GDM1 (cell line): ENCODE results near the gene SLC25A31.

Experiments
- DNase-seq: peaks from one replicate; lab custom pipeline; 2025; lab: John Stamatoyannopoulos, UW

SLC25A31 gene

DNA sequence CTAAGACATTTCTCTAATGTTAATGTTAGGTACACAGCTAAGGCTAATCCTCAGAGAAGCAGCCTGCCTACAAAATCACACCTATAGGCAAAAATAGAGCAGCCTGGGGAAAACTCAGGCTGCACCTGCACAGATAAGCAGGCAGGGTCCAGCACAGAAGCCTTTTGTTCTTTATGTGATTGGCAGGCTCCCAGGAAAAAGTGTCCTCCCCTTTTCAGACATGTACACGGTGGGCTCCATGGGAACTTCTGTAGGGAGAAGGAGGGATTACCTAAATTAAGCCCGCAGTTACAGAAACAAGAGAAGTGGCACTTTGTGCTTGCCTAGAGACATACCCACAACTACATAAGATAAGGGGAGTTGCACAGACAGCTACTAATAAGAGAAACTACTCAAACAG, 47.9 kb downstream of the SLC25A31 start:
- DNase-seq = no peak

DNA sequence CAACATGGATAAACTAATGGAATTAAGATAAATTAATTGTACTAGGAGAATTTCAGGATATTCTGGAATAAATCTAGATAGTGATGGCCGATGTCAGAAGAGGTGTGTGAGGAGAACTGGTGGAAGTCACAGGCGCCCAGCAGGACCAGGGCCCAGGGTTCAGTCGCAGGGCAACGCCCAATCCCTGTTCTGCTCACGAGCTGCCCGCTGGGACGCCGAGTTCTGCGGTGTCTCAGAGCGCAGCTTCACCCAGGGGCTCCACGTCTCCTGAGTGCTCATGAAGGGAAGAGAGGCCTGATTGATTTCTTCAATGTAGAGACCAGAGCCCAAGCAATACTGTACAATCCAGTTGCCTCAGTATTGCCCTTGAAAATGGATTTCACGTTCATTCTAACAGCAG, 50.4 kb downstream of the SLC25A31 start:
- DNase-seq = no peak

DNA sequence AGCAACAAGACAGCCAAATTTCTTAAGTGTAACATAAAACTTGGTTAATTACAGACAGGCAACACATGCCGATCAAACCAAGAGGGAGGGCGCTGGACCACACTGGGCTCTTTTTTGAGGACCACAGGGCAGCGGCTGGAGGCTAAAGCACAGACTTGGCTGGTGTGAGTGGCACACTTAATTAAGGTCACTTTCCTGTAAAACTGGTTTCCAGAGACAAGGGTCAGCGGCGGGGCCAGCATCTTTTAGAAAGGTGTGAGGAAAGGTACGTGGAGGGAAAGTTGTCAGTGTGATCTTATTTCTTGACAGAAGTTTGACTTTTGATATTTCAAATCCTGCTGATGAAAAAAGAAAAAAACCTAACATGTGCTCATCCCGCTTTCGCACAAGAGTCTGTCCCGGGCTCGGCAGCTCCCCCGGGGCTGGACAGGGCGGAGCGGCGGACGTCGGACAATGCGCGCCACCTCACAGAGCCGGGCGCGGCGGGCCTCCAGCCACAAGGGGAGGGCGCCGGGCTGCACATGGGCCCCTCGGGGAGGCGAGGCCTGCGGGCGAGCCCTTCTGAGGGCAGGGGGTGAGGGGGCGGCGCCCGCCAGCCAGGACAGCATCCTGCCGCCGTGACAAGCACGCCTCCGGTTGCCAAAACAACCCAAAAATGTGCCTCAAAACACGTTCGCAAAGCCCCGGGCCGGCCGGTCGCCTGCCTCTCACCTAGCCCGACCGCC, 51.3 kb downstream of the SLC25A31 start:
- DNase-seq = no peak

DNA sequence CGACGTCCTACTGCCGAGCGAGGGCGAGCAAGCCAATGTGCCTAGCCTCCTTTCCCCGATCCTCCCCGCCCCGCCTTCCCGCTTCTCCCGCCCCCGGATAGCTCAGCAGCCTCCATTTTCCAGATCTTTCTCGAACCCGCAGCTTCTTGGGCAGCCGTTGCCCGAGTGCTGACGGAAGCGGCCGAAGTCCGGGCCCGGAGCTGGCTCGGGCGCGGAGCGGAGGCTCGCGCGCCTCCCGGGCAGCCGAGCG, 51.8 kb downstream of the SLC25A31 start:
- DNase-seq = no peak

DNA sequence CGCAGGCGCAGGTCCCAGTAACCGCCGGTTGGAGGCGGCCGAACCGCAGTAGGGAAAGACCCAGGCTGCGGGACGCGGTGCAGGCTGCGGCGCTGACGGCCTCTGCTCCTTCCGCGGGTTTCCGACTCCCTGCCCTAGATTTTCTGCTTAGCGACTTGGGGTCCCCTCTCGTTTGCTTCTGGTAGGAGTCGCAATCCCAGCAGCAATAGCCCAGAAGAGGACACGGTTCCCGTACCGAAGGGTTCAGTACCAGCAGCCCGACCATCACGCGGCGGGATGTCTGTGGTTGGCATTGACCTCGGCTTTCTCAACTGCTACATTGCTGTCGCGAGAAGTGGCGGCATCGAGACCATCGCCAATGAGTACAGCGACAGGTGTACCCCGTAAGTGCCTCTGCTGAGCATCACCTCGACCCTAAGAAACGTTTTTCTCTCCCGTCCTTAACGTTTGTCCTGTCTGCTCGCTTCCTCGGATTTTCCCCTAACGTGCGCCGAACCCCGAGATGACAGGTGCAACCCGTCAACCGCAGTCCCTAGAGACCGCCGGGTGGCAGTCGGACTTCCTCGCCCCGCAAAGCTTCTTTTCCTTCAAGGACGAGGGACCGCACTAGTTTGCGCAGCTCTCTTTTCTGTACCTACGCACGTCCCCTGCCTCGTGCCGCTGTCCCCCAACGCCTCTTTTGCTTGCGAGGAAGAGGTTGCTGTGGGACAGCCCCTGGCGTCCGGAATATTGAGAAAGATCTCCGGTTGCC, 52.2 kb downstream of the SLC25A31 start, which contains the start of gene HSPA4L:
TSS of gene HSPA4L (plus strand) at position 48 of the 751 bp plus-strand sequence. CDS start at position 277, 229 bp downstream.
- no peak for DNase-seq

DNA sequence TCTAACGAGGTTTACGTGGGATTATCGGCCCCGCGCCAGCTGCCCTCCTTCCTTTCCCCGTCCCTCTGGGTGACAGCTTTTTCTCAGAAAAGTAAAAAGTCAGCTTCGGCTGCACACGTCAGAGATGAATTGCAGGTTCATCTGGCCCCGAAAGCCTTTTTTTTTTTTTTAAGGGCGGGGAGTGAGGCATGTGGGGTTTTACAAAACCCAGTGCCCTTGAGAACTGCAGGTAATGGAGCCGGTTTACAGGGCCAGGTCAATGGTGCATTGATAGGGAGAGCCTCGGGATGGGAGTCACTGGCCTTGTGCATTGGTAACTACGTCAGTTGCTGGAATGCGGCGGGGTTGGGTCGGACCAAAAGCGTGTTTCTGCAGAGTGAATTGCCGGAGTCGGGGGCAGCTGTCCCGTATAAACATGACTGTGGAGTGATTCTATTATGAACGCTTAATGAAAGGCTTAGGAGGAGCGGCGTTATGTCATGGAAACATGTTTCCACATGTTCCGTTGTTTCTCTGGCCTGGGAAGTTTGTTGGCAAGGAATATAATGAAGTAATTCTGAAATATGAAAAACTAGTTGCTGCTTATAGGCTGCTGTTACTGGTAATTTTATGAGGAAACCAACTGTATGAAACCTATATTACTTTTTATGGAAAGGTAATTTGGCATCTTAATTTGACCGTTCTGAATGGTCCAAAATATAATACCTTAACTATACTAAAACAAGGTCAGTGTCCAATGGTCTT, 53.0 kb downstream of the SLC25A31 start:
- DNase-seq = no peak

DNA sequence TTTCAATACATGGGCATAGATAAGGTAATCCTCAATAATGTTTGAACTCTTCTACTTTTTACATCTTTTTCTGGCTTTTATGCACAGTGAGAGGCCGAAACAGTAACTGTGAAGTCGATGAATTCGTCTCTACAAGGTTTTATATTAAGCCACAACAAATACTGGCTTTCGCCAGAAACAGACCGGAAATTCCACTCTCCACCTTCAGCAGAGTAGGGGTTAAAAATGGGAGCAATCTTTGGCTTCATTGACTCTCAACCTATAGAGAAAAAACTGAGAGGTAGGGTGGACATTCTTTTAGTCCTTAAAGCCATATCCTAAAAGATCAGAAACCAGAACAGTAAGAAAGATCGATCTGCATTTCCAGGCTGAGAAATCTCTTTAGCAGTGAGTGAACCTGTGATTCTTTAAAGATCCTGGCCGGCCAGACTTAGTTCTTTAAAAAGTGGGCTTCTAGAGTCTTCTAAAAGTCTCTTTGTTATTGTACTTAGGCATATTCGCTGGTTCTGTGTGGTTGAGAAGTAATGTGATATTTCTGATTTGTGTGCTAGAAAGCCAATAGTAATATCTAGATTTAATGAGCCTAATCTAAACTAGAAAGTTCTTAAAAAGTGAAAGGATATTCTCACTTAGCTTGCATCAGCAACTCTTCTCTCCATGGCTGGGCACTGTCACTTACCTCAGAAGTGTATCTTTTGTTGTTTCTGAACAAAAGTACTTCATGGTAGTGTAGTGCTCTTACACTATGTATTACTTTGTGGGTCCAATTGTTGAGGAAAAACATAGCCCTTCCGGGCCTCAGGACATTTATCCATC, 54.0 kb downstream of the SLC25A31 start:
- no peak for DNase-seq

DNA sequence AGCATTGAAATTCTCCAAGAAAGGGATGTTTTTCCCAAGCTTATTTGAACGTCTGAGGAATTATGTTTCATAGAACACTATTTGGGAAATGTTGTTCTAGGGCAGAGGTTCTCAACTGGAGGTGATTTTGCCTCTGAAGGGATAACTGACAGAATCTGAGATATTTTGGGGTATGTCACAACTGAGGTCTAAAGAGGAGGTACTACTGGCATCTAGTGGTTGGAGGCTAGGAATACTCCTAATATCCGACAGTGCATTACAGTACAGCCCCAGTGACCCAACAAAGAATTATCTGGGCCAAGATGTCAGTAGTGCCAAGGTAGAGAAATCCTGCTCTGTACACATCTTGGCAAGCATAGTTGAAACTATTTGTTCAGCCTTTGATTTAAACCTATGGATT, 58.3 kb downstream of the SLC25A31 start:
- DNase-seq = no peak

DNA sequence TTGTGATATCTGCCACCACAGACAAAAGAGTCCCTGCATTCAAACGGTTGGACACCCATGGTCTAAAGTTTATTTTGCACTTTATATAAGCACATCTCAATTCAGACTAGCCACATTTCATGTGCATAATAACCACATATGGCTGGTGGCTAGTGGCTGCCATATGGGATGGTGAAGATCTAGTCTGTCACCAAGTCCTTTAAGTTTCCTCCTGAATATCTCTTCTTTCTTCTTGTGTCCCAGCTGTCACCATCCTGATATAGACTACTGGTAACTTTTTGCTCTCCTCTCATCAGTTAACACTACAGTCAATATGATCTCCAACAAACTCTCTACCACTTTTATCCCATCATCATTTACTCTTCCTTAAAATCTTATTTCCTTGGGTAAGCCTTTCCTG, 61.2 kb downstream of the SLC25A31 start:
- DNase-seq = no peak

DNA sequence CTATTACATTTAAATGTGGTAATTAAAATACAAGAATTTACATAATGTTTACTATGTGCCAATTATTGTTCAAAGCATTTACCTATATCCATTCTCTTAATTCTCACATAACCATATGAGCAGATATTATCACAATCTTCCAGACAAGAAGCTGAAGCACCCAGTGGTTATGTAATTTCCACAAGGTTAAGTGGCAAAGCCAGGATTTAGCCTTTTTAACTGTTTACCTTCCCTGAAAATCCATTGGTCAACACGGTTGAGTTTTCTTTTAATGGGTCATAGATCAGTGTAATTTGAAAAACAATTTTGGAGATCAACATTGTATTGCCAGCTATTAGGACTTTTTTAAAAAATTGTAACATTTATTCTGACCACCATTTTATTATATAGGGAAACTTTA, 63.3 kb downstream of the SLC25A31 start:
- DNase-seq = no peak

DNA sequence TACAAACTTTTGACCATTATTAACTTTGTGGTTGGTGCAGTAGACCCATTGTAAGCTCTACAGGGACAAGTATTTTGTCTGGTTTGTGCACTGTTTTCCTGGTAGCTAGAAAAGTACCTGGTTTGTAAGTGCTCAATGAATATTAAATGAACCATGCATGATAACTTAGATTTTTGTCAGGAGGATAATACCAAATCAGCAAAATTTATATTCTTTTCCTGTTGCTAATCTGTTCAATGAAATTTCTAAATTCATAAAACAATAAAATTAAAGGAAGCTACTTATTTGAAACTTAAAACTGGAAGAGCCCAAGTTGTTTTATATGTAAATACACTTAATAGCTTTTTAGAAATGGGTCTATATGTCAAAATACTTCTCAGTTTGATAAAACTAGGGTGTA, 69.5 kb downstream of the SLC25A31 start:
- DNase-seq = no peak

DNA sequence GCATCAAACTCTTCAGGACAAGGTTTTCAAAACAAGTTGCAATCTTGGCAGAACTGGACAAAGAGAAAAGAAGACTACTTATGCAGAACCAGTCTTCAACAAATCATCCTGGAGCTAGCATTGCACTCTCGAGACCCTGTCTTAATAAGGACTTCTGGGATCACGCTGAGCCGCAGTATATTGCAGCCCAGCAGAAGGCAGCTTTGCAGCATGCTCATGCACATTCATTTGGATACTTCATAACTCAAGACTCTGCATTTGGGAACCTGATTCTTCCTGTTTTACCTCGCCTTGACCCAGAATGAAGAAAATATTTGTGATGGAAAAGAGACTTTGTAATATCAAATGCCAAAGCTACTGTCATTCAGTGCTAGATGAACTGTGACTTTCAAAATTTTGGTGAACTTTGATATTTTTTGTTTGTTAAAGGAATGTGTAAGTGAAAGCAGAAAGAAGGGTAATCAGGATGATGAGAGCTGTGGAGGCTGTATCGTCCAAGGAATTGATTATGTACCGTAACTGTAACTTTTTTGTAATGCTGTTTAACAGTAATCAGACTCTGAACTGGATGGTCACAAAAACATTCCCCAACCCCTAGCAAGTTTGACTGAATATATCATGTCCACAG, 79.1 kb downstream of the SLC25A31 start:
- DNase-seq = no peak

DNA sequence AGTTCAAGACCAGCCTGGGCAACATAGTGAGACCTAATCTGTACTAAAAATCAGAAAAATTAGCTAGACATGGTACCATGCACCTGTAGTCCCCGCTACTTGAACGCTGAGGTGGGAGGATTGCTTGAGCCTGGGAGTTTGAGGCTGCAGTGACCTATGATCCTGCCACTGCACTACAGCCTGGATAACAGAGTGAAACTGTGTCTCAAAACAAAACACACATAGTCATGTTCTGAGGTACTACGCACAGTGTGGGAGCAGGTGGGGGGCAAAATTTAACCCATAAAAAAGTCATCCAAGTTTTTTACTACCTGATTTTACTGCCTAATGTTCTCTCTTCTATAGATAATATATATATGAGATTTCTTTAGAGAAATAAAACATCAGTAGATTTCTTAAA, 80.4 kb downstream of the SLC25A31 start:
- no peak for DNase-seq

DNA sequence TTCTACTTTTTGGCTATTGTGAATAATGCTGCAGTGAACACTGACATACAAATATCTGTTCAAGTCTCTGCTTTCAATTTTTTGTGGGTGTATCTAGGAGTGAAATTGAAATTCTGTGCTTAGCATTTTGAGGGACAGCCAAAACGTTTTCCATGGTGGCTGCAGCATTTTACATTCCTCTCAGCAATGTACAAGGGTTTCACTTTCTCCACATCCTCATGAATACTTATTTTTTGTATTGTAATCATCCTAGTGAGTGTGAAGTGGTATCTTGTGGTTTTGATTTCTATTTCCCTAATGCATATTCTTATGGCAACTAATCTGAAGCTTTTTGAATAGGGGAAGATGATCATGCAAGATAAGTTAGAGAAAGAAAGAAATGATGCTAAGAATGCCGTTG, 92.2 kb downstream of the SLC25A31 start:
- DNase-seq = no peak
